ENCODE data around the gene RPS3.
"Not testable (repeated sequence)": the region's sequence is repeated elsewhere in the genome, so short reads cannot be mapped to it uniquely, and the experiment has no call there.

Gene RPS3

DNA sequence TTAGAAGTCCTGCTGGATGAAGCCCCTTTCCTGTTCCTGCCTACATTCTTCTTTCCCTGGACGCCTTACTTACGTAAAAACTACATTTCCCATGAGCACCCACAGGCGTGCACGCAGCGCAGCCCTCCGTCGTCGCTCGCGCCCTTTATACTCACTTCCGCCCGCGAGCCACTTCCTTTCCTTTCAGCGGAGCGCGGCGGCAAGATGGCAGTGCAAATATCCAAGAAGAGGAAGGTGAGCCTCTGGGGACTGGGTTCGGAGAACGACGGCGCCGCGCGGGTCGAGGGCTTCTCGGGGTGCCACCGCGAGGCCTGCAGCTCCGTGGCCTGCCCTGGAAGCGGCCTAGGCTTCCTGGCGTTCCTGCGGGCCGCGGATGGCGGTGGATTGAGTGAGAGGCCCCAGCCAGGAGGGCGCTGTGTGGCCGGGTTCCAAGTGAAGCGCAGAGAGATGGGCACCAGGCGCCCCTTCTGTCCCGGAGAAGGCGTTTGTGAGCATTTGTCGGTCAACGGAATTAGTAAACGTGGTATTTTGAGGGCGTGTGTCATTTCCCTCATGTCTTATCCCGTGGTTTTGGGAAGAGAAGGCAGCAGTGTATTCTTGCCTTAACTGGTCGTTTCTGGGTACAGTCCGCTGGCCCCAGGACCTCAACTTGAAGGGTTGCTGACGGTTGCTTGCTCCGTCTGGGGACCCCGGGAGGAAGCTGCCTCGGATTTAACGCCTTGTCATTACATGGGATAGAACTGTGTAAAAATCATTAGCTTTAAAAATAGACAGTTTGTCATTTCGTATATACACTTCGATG lies at the start of gene RPS3:
RPS3 (plus strand) TSS at position 175 of the 802 bp plus-strand sequence; CDS start at position 205, 30 bp downstream.
- DNase-seq, result peak; percentile 90 to 91

GRCh38 chr11:75349521-75350116 lies 49.7 kb upstream of the RPS3 start:
- peak in 1 of 2 donors; percentile 30 for DNase-seq

GRCh38 chr11:75350122-75350742 lies 49.1 kb upstream of the RPS3 start:
- DNase-seq, result no peak

GRCh38 chr11:75350743-75351540 lies 48.4 kb upstream of the RPS3 start:
- peak; percentile 43 to 46 for DNase-seq

DNA sequence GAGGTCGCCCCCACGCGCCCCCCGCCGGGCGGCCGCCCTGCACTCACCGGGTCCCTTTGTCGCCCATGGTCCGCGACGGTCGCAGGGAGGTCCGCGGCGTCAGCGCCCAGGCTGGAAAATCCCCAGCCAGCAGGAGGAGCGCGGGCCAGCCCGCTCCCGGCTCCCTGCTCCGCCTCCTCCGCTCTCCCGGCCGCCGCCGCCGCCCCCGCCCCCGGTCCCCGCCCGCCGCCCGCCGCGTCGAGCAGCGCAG lies 47.9 kb upstream of the RPS3 start, which contains the start of gene ARRB1:
ARRB1 (minus strand) TSS at position 121 of the 250 bp plus-strand sequence; CDS start at position 67, 54 bp downstream.
- DNase-seq, result no peak

GRCh38 chr11:75351791-75352587 lies 47.3 kb upstream of the RPS3 start:
- DNase-seq, result peak; percentile 69 to 78

DNA sequence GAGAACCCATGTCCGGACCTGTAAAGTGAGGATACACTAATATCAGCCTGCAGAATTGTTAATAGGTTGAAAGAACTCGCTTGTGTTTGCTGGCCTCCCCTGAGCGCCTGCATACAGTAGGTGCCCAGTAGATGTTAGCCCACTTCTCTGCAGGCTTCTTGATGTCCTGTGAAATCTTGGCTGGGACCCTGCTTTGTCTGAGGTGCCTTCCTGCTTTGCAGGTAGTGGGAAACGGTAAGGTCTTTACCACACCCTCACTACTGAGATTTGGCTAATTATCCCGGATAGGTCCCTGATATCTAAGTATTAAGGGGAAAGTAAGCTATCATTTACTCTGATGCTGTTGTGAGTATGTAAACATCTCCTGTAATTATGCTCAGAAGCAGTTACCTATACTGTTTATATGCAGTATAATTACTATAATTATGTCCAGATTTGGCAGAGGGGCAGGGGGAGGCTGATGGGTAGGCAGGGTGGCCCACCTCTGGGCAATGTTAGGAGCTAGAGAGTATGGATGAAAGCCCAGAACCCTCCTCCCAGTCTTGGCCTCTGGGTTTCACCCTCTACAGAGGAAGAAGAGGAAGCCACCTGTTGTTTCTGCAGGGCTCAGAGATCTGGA lies 46.6 kb upstream of the RPS3 start:
- no peak for DNase-seq

DNA sequence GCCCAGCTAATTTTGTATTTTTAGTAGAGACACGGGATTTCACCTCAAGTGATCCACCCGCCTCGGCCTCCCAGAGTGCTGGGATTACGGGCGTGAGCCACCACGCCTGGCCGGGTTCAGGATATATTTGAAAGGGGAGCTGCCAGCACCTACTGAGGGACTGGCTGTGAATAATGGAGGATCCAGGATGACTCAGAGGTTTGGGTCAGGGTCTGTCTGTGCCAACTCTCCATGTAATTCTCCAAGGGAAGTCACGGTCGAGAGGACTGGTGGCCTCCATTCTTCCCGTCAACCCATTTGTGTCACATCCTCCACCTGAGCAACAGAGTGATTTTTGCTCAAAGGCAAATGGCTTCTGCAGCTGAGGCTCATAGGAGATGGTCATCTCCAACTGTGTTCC lies 44.3 kb upstream of the RPS3 start:
- no peak for DNase-seq

GRCh38 chr11:75356613-75357012 lies 42.7 kb upstream of the RPS3 start:
- DNase-seq, result no peak

- DNase-seq, result not testable (repeated sequence)
Measured at GRCh38 chr11:75362285-75362684, 37.0 kb upstream of the RPS3 start.

DNA sequence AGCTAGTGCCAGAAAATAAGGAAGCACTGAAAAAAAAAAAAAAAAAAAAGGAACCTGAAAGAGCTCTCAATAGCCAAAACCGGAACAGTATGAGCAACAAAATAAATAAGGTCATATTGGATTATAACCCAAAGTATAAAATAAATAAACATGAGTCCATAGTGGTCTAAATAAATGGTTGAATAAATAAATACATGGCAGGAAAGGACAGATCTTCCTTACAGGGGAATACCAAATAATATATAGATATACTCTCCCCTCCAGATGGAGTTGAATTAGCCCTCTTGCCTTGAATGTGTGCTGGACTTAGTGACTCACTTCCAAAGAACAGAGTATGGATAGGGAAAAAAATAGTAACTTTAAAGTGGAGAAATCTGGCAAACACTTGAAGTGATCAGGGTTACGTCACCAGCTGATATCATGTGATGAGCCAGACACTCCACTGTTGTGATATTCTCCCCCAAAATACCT lies 33.6 kb upstream of the RPS3 start:
- peak in 1 of 2 donors; percentile 34 for DNase-seq

GRCh38 chr11:75366826-75367225 lies 32.5 kb upstream of the RPS3 start:
- not testable (repeated sequence) for DNase-seq

DNA sequence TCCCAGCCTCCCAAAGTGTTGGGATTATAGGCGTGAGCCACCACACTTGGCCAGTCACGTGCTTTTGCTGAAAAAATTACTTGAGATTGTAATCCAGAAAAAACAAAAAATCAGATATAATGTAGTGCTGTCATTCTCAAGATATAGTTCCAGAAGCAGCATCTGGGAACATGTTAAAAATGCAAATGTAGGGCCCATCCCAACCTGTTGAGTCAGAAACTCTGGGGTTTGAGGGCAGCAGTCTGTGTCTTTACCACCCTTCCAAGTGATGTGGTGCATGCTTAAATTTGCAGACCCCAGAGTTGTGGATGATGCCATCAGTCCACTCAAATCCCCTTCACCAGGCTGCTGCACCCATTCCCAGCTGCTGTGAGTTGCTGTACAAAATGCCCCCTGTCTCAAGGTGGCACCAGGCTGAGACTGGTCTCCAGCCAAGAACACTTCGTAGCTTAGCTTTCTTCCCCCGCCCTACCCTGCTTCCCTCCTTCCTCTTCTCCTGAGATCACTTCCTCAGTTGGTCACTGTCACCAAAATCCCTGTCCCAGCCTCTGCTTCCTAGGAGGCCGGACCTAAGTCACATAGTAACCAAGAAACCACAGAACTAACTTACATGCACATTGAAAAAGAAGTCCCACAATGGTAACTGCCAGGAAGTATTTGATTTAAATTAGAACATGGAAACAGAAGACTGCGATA lies 29.6 kb upstream of the RPS3 start:
- DNase-seq, result peak in 1 of 2 donors; percentile 40

DNA sequence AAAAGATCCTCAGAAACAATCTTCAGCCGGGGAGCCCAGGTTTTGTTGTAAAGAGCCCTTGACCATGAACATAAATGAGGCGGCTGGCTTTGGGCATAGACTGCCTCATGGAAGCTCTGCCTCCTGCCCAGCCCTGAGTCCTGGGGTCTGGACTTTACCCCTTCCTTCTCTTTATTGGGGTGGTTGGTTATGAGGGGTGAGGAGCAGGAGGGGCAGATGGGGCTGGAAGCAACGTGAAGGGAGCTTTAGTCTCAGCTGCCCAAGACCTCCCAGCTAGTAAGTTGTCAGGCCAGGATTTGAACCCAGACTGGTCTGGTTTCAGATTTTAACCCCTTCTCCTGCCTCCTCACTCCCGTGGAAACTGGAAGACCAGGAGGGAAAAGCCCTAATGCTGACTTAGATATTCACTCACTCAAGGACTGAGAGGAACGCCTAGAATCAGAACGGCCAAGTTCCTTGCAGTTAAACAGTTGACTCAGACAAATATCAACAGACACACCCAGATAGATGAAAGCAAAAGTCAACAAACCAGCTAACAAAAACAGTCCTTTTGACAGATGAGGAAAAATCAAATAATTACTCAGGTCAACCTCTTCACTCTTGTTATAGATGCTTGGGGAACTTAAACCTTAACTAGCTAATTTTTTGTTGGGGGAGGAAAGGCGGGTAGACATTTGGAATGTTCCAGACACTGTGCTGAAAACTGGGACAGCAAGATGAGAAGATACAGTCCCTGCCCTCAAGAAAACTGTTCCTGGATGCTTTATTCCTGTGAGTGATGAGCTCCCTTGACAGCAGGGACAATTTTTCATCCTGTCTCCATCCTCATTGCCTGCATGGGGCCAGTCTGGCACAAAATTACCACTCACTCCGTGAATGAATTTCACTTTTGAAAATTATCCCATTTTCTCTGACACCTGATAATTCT lies 27.1 kb upstream of the RPS3 start:
- no peak for DNase-seq

GRCh38 chr11:75373201-75373600 lies 26.1 kb upstream of the RPS3 start:
- DNase-seq, result no peak

- no peak for DNase-seq
Measured at GRCh38 chr11:75374646-75375045, 24.7 kb upstream of the RPS3 start.

DNA sequence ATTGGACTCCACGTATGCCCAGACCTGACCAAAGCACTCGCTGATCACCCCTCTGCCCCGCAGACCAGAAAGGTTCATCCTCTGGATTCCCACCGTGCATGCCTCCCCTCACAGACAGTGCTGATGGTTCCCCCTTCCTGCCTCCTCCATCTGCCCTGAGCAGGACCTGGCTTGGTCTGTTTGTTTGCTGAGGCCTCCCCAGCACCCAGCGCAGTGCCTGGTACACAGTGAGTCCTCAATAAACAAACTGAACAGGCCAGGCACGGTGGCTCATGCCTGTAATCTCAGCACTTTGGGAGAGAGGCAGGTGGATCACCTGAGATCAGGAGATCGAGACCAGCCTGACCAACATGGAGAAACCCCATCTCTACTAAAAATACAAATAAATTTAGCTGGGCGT lies 23.7 kb upstream of the RPS3 start:
- DNase-seq, result no peak

- DNase-seq, result no peak
Measured at GRCh38 chr11:75376175-75376574, 23.1 kb upstream of the RPS3 start.

GRCh38 chr11:75378776-75379175 lies 20.5 kb upstream of the RPS3 start:
- not testable (repeated sequence) for DNase-seq

GRCh38 chr11:75380245-75380644 lies 19.1 kb upstream of the RPS3 start:
- no peak for DNase-seq

Data from CD4-positive, alpha-beta T cell treated with Interleukin-4 for 1 hour (primary cell).